ENCODE measurements around the gene SAA4.

The SAA4 gene

DNA sequence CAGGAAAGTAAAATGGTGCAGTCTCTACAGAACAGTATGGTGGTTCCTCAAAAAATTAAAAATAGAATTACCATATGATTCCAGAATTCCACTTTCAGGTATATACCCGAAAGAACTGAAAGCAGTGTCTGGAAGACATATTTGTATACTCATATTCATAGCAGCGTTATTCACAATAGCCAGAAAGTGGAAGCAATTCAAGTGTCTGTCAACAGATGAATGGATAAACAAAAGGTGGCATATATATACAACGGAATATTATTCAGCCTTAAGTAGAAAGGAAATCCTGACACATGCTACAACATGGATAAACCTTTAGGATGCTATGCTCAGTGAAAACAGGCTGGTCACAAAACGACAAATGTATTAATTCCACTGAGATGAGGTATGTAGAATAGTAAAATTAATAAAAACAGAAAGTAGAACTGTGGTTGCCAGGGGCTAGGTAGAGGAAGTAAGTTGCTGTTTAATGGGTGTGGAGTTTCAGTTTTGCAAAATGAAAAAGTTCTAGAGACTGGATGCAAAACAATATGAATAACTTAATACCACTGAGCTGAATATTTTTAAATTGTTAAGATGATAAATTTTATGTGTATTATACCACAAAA lies 43.9 kb upstream of the SAA4 start:
- no peaks in the 10 kb centered on the region for H3K79me2 ChIP-seq (ENCODE audit: insufficient read depth, low read length)
- peaks cover 11% of the 10 kb centered on the region; the same call in 1 of the 2 replicates for H3F3A ChIP-seq (ENCODE audit: insufficient read depth)
- no peaks in the 10 kb centered on the region for H4K20me1 ChIP-seq (ENCODE audit: low read depth, low read length)
- no peaks in the 10 kb centered on the region for H3K9me2 ChIP-seq (replicated peaks; ENCODE audit: insufficient read depth, low read length)
- no peak overlapping the region for H3K4me2 ChIP-seq (ENCODE audit: low read depth, low read length, poor library complexity, severe bottlenecking)
- H3K36me3 ChIP-seq (ENCODE audit: low read length), result peaks cover 20% of the 10 kb centered on the region; the same call in 1 of the 2 replicates
- no peak overlapping the region for H3K4me3 ChIP-seq (ENCODE audit: insufficient read depth, low read length, poor library complexity, severe bottlenecking)
- H3K27ac ChIP-seq (ENCODE audit: low read depth, low read length), result no peak overlapping the region
- TF ChIP-seq, protein P1, sequence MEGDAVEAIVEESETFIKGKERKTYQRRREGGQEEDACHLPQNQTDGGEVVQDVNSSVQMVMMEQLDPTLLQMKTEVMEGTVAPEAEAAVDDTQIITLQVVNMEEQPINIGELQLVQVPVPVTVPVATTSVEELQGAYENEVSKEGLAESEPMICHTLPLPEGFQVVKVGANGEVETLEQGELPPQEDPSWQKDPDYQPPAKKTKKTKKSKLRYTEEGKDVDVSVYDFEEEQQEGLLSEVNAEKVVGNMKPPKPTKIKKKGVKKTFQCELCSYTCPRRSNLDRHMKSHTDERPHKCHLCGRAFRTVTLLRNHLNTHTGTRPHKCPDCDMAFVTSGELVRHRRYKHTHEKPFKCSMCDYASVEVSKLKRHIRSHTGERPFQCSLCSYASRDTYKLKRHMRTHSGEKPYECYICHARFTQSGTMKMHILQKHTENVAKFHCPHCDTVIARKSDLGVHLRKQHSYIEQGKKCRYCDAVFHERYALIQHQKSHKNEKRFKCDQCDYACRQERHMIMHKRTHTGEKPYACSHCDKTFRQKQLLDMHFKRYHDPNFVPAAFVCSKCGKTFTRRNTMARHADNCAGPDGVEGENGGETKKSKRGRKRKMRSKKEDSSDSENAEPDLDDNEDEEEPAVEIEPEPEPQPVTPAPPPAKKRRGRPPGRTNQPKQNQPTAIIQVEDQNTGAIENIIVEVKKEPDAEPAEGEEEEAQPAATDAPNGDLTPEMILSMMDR (IDR thresholded peaks at IDR 0.05; ENCODE audit: insufficient read depth, low read length, poor library complexity, severe bottlenecking), result no peak
- TF ChIP-seq EZH2phosphoT487 (conservative IDR thresholded peaks at IDR 0.05; ENCODE audit: low read length), result no peak
- H2AFZ ChIP-seq (ENCODE audit: low read depth, low read length, severe bottlenecking), result no peak overlapping the region
- no peaks in the 10 kb centered on the region for H3K27me3 ChIP-seq (ENCODE audit: low read length)
- no peaks in the 10 kb centered on the region for H3K9me3 ChIP-seq (ENCODE audit: insufficient read depth, low read length)
- H3K9ac ChIP-seq (ENCODE audit: low read length), result no peak overlapping the region

- Histone ChIP-seq H3K9ac (ENCODE audit: low read length) (no peak overlapping the region), H3K4me3 (ENCODE audit: insufficient read depth, low read length, poor library complexity, severe bottlenecking) (no peak overlapping the region), H3K9me3 (ENCODE audit: insufficient read depth, low read length) (no peaks in the 10 kb centered on the region), H2AFZ (ENCODE audit: low read depth, low read length, severe bottlenecking) (no peak overlapping the region), H3K79me2 (ENCODE audit: insufficient read depth, low read length) (no peaks in the 10 kb centered on the region), H3K4me2 (ENCODE audit: low read depth, low read length, poor library complexity, severe bottlenecking) (no peak overlapping the region), H3F3A (ENCODE audit: insufficient read depth) (peaks cover 11% of the 10 kb centered on the region; the same call in 1 of the 2 replicates), H4K20me1 (ENCODE audit: low read depth, low read length) (no peaks in the 10 kb centered on the region), H3K27ac (ENCODE audit: low read depth, low read length) (no peak overlapping the region), H3K27me3 (ENCODE audit: low read length) (no peaks in the 10 kb centered on the region), H3K9me2 (replicated peaks; ENCODE audit: insufficient read depth, low read length) (no peaks in the 10 kb centered on the region), H3K36me3 (ENCODE audit: low read length) (no peaks in the 10 kb centered on the region)
- TF ChIP-seq, protein P1 (IDR thresholded peaks at IDR 0.05; ENCODE audit: insufficient read depth, low read length, poor library complexity, severe bottlenecking), result no peak
- no peak for TF ChIP-seq EZH2phosphoT487 (conservative IDR thresholded peaks at IDR 0.05; ENCODE audit: low read length)
Measured at GRCh38 chr11:18277565-18278271, 41.1 kb upstream of the SAA4 start.

GRCh38 chr11:18271206-18271605 lies 34.6 kb upstream of the SAA4 start:
- no peaks in the 10 kb centered on the region for H3K36me3 ChIP-seq (ENCODE audit: low read length)
- no peaks in the 10 kb centered on the region for H3F3A ChIP-seq (ENCODE audit: insufficient read depth)
- H3K4me2 ChIP-seq (ENCODE audit: low read depth, low read length, poor library complexity, severe bottlenecking), result no peak overlapping the region
- H3K4me3 ChIP-seq (ENCODE audit: insufficient read depth, low read length, poor library complexity, severe bottlenecking), result no peak overlapping the region
- no peaks in the 10 kb centered on the region for H3K27me3 ChIP-seq (ENCODE audit: low read length)
- H3K9me3 ChIP-seq (ENCODE audit: insufficient read depth, low read length), result no peaks in the 10 kb centered on the region
- H3K9me2 ChIP-seq (replicated peaks; ENCODE audit: insufficient read depth, low read length), result no peaks in the 10 kb centered on the region
- TF ChIP-seq, protein P1 (IDR thresholded peaks at IDR 0.05; ENCODE audit: insufficient read depth, low read length, poor library complexity, severe bottlenecking), result no peak
- TF ChIP-seq EZH2phosphoT487 (conservative IDR thresholded peaks at IDR 0.05; ENCODE audit: low read length), result no peak
- H2AFZ ChIP-seq (ENCODE audit: low read depth, low read length, severe bottlenecking), result no peak overlapping the region
- H3K79me2 ChIP-seq (ENCODE audit: insufficient read depth, low read length), result no peaks in the 10 kb centered on the region
- no peak overlapping the region for H3K9ac ChIP-seq (ENCODE audit: low read length)
- H4K20me1 ChIP-seq (ENCODE audit: low read depth, low read length), result no peaks in the 10 kb centered on the region
- H3K27ac ChIP-seq (ENCODE audit: low read depth, low read length), result no peak overlapping the region

All from SU-DHL-6 (cell line).